ENCODE results near the gene MAB21L4. TPM values are rescaled to one million over a fixed set of nuclear protein-coding genes. Genes with fewer than 3 reads are reported as not detected.

The MAB21L4 gene
- total RNA-seq, 1 experiment from 2014 or later, result 0.15 TPM

GRCh38 chr2:240905176-240905781 lies 9.3 kb upstream of the MAB21L4 start:
- no peak overlapping the region for H4K5ac ChIP-seq (ENCODE audit: insufficient read length, low read depth, low read length)
- no peaks in the 10 kb centered on the region for H3K79me1 ChIP-seq (ENCODE audit: insufficient read depth, low read depth, low read length, poor library complexity, severe bottlenecking)
- H3K79me2 ChIP-seq (ENCODE audit: insufficient read depth, low read length), result no peaks in the 10 kb centered on the region
- H2AFZ ChIP-seq (ENCODE audit: low read length), result no peak overlapping the region
- no peaks in the 10 kb centered on the region for H3K4me1 ChIP-seq (ENCODE audit: insufficient read depth, low read length)
- H4K8ac ChIP-seq (replicated peaks; ENCODE audit: insufficient read length, low read depth, low read length), result no peak overlapping the region
- H4K91ac ChIP-seq (ENCODE audit: insufficient read length, low read depth, low read length), result no peak overlapping the region
- no peak overlapping the region for H2BK120ac ChIP-seq (ENCODE audit: low read depth, low read length, poor library complexity, severe bottlenecking)
- H3K56ac ChIP-seq (ENCODE audit: insufficient read length, low read depth, low read length), result no peak overlapping the region
- H3K9ac ChIP-seq (ENCODE audit: extremely low read depth, insufficient read length, low read length), result no peak overlapping the region
- DNase-seq, result no peak
- H2BK20ac ChIP-seq (ENCODE audit: low read depth, low read length, poor library complexity, severe bottlenecking), result no peak overlapping the region
- H3K9me3 ChIP-seq (ENCODE audit: control insufficient read depth, low read depth, low read length), result no peaks in the 10 kb centered on the region
- peaks cover 12% of the 10 kb centered on the region in 2 experiments for H3K9me3 Mint-ChIP-seq
- H3K27ac ChIP-seq (ENCODE audit: insufficient read length, low read depth, low read length), result no peak overlapping the region
- no peak overlapping the region for H3K23ac ChIP-seq (ENCODE audit: insufficient read length, low read depth, low read length)
- no peak overlapping the region for H2AK5ac ChIP-seq (ENCODE audit: insufficient read length, low read length)
- no peak overlapping the region for H3K4me2 ChIP-seq (ENCODE audit: insufficient read depth, insufficient read length, low read length)
- WGBS (ENCODE audit: extremely low coverage, insufficient read length, low lambda C conversion rate), result no CpG with 5 or more reads among the region's 13 CpGs
- no peak overlapping the region for H3K4me3 Mint-ChIP-seq
- no peak overlapping the region for H3K4ac ChIP-seq (ENCODE audit: low read depth, low read length)
- H3K14ac ChIP-seq (ENCODE audit: insufficient read depth, low read length), result peak overlapping the region; percentile 52; the same call in 1 of the 2 replicates
- peaks cover 8% of the 10 kb centered on the region for H3K27me3 Mint-ChIP-seq (ENCODE audit: low read depth)
- peaks cover 4 to 5% of the 10 kb centered on the region in 2 experiments; a peak in 3 of 4 replicates for H3K4me1 Mint-ChIP-seq
- peaks cover 3 to 10% (median 5%) of the 10 kb centered on the region in 3 experiments; a peak in 5 of 7 replicates for H3K36me3 Mint-ChIP-seq (ENCODE audit: insufficient read depth in 1 of 3, low read depth in 3 of 3)
- H3T11ph ChIP-seq (ENCODE audit: low read length), result no peak overlapping the region
- no peak overlapping the region for H2BK12ac ChIP-seq (ENCODE audit: insufficient read length, low read depth, low read length)
- H3K27ac Mint-ChIP-seq, result no peak overlapping the region
- H4K20me1 ChIP-seq (ENCODE audit: control insufficient read depth, insufficient read depth, insufficient read length), result no peaks in the 10 kb centered on the region
- no peaks in the 10 kb centered on the region for H3K27me3 ChIP-seq (ENCODE audit: insufficient read depth, low read length)
- H2BK15ac ChIP-seq (ENCODE audit: low read depth, low read length), result no peak overlapping the region
- H3K18ac ChIP-seq (ENCODE audit: insufficient read length, low read depth, low read length), result no peak overlapping the region
- no peak overlapping the region for H2BK5ac ChIP-seq (ENCODE audit: insufficient read length, low read length)
- no peaks in the 10 kb centered on the region for H3K23me2 ChIP-seq (ENCODE audit: insufficient read length, low read depth, low read length, poor library complexity, severe bottlenecking)
- no peak for TF ChIP-seq CTCF (conservative IDR thresholded peaks at IDR 0.05)

All from H9 (cell line).